Renal cortical epithelial cell (primary cell): Measurements from ENCODE around the gene CEP57L1. TPM values are rescaled to one million over a fixed set of nuclear protein-coding genes. Genes with fewer than 3 reads are reported as not detected.

Experiments used
- DNase-seq: peaks from one replicate; pipeline ENCODE4 v3.0.0-alpha.2; 2011; ENCODE audit warnings: low read depth
- total RNA-seq: library from RNA; depleted of rRNA; stranded (reverse); fragments of >200 nt; gene quantifications from 2 replicates; pipeline ENCODE4 v1.2.3, GENCODE V29; 2014

Gene CEP57L1
- total RNA-seq = 17.2 and 20.1 TPM in 2 replicates

- peak; percentile 95 for DNase-seq
Observed at GRCh38 chr6:109095036-109095834, at the start of gene CEP57L1. TSS of gene CEP57L1 (plus strand) at chr6:109095507. CDS start at chr6:109145222, 49,715 bp downstream.

GRCh38 chr6:109048176-109048575 lies 47.1 kb upstream of the CEP57L1 start:
- DNase-seq = peak; percentile 16

GRCh38 chr6:109048670-109049415 lies 46.5 kb upstream of the CEP57L1 start:
- DNase-seq = no peak

- no peak for DNase-seq
Observed at GRCh38 chr6:109050012-109050411, 45.3 kb upstream of the CEP57L1 start.

GRCh38 chr6:109050447-109051102 lies 44.7 kb upstream of the CEP57L1 start:
- DNase-seq = no peak

- DNase-seq = no peak
Observed at GRCh38 chr6:109051301-109052017, 43.8 kb upstream of the CEP57L1 start.

- DNase-seq = no peak
Observed at GRCh38 chr6:109052018-109052651, 43.2 kb upstream of the CEP57L1 start.

- DNase-seq = no peak
Observed at GRCh38 chr6:109052852-109053251, 42.5 kb upstream of the CEP57L1 start.

- DNase-seq = no peak
Observed at GRCh38 chr6:109053336-109053735, 42.0 kb upstream of the CEP57L1 start.

- DNase-seq = peak; percentile 57
Observed at GRCh38 chr6:109055771-109056235, 39.5 kb upstream of the CEP57L1 start.

- DNase-seq = no peak
Observed at GRCh38 chr6:109056661-109057060, 38.6 kb upstream of the CEP57L1 start.

GRCh38 chr6:109058620-109059019 lies 36.7 kb upstream of the CEP57L1 start:
- no peak for DNase-seq

GRCh38 chr6:109059153-109059552 lies 36.2 kb upstream of the CEP57L1 start:
- DNase-seq = peak; percentile 51

- DNase-seq = peak; percentile 71
Observed at GRCh38 chr6:109059571-109060021, 35.7 kb upstream of the CEP57L1 start.

GRCh38 chr6:109060571-109060970 lies 34.7 kb upstream of the CEP57L1 start:
- peak; percentile 52 for DNase-seq

- DNase-seq = no peak
Observed at GRCh38 chr6:109062216-109062615, 33.1 kb upstream of the CEP57L1 start.

- DNase-seq = no peak
Observed at GRCh38 chr6:109062767-109063352, 32.4 kb upstream of the CEP57L1 start.

- DNase-seq = no peak
Observed at GRCh38 chr6:109069746-109070145, 25.6 kb upstream of the CEP57L1 start.

GRCh38 chr6:109071125-109071917 lies 24.0 kb upstream of the CEP57L1 start:
- no peak for DNase-seq
